Thymus (tissue), 11 donors: ENCODE data around the gene DPH2. TPM values are rescaled to one million over a fixed set of nuclear protein-coding genes. Genes with fewer than 3 reads are reported as not detected.

Experiments
- DNase-seq, 9 donors: peaks; one replicate each; pipeline ENCODE4 v3.0.0-alpha.2; 2013; ENCODE audit warnings: low spot score in 9 of 9, low read depth in 6 of 9, missing footprints in 1 of 9
- H3K27ac ChIP-seq, 2 donors: one replicate each; pipeline ENCODE4 v1.5.1; 2013; ENCODE audit warnings: control low read depth in 1 of 2, low read depth in 1 of 2, low read length in 1 of 2, mild to moderate bottlenecking in 1 of 2, moderate library complexity in 1 of 2
- H3K27me3 ChIP-seq, 2 donors: one replicate each; pipeline ENCODE4 v1.5.1; 2013; ENCODE audit warnings: low read length in 1 of 2; ENCODE audit not compliant: control insufficient read depth in 2 of 2, insufficient read depth in 1 of 2
- H3K36me3 ChIP-seq, 2 donors: one replicate each; pipeline ENCODE4 v1.5.1; 2013; ENCODE audit warnings: low read length in 1 of 2, mild to moderate bottlenecking in 1 of 2, moderate library complexity in 1 of 2; ENCODE audit not compliant: control insufficient read depth in 2 of 2, insufficient read depth in 2 of 2
- H3K4me1 ChIP-seq, 2 donors: one replicate each; pipeline ENCODE4 v1.5.1; 2013; ENCODE audit warnings: low read length in 2 of 2; ENCODE audit not compliant: control insufficient read depth in 2 of 2, insufficient read depth in 2 of 2
- H3K4me3 ChIP-seq, 2 donors: one replicate each; pipeline ENCODE4 v1.5.1; 2013; ENCODE audit warnings: low read length in 2 of 2, control low read depth in 1 of 2, mild to moderate bottlenecking in 1 of 2
- H3K9me3 ChIP-seq, 2 donors: one replicate each; pipeline ENCODE4 v1.5.1; 2013; ENCODE audit warnings: low read length in 1 of 2, mild to moderate bottlenecking in 1 of 2; ENCODE audit not compliant: control insufficient read depth in 2 of 2, insufficient read depth in 1 of 2
- WGBS: extraction: QIAGEN DNeasy Blood & Tissue Kit; methylation state at CpG from one replicate; pipeline ENCODE4 v1.1.7; 2013; 5-methylcytosine and 5-hydroxymethylcytosine counted together
- polyA plus RNA-seq: library from polyadenylated mRNA; stranded (reverse); fragments of 200-250 nt; gene quantifications from one replicate; pipeline ENCODE4 v1.2.3, GENCODE V29; 2013
- total RNA-seq: library from RNA; stranded (reverse); fragments of 120-200 nt; gene quantifications from one replicate; pipeline ENCODE4 v1.2.4, GENCODE V29; 2013
- donor health status: healthy.

Gene DPH2
- total and polyA plus RNA-seq, 2 donors = 14.4 to 16.1 TPM

GRCh38 chr1:43992232-43992995 is 22.6 kb downstream of the DPH2 start:
- Histone ChIP-seq H3K27me3 (peaks cover 0 to 8% of the 10 kb centered on the region in 2 donors), H3K4me1 (peaks cover 7 to 18% of the 10 kb centered on the region in 2 donors), H3K27ac (no peak overlapping the region), H3K4me3 (peak overlapping the region; percentile 62 to 73), H3K36me3 (no peaks in the 10 kb centered on the region), H3K9me3 (no peaks in the 10 kb centered on the region)
- DNase-seq = no peak
- 17% methylated on average over 11 of the region's 11 CpGs for WGBS

- no peak for DNase-seq
- Histone ChIP-seq H3K4me1 (peaks cover 7 to 18% of the 10 kb centered on the region in 2 donors), H3K36me3 (no peaks in the 10 kb centered on the region), H3K27ac (no peak overlapping the region), H3K27me3 (peaks cover 0 to 8% of the 10 kb centered on the region in 2 donors), H3K4me3 (no peak overlapping the region), H3K9me3 (no peaks in the 10 kb centered on the region)
- 97% methylated on average over 9 of the region's 9 CpGs for WGBS
Measured at GRCh38 chr1:43993206-43993914, 23.6 kb downstream of the DPH2 start.

GRCh38 chr1:43994071-43994470 is 24.3 kb downstream of the DPH2 start:
- H3K27ac ChIP-seq = no peak overlapping the region
- WGBS = 93% methylated on average over 7 of the region's 7 CpGs
- no peaks in the 10 kb centered on the region for H3K36me3 ChIP-seq
- H3K4me3 ChIP-seq = no peak overlapping the region
- no peaks in the 10 kb centered on the region for H3K9me3 ChIP-seq
- peaks cover 0 to 8% of the 10 kb centered on the region in 2 donors for H3K27me3 ChIP-seq
- DNase-seq = no peak
- H3K4me1 ChIP-seq = peaks cover 7 to 18% of the 10 kb centered on the region in 2 donors

- Histone ChIP-seq H3K4me3 (no peak overlapping the region), H3K9me3 (no peaks in the 10 kb centered on the region), H3K27ac (no peak overlapping the region), H3K4me1 (peaks cover 7 to 18% of the 10 kb centered on the region in 2 donors), H3K36me3 (no peaks in the 10 kb centered on the region), H3K27me3 (peaks cover 0 to 8% of the 10 kb centered on the region in 2 donors)
- no peak for DNase-seq
- 89% methylated on average over 15 of the region's 15 CpGs for WGBS
Measured at GRCh38 chr1:43994794-43995790, 25.3 kb downstream of the DPH2 start.

- WGBS = 97% methylated on average over 21 of the region's 21 CpGs
- Histone ChIP-seq H3K27me3 (peaks cover 0 to 2% of the 10 kb centered on the region in 2 donors), H3K4me1 (peaks cover 3 to 14% of the 10 kb centered on the region in 2 donors), H3K36me3 (no peaks in the 10 kb centered on the region), H3K4me3 (no peak overlapping the region), H3K27ac (no peak overlapping the region), H3K9me3 (no peaks in the 10 kb centered on the region)
- no peak for DNase-seq
Measured at GRCh38 chr1:43995984-43996732, 26.3 kb downstream of the DPH2 start.

- H3K27me3 ChIP-seq = no peaks in the 10 kb centered on the region
- H3K36me3 ChIP-seq = no peaks in the 10 kb centered on the region
- no peak overlapping the region for H3K4me3 ChIP-seq
- H3K4me1 ChIP-seq = peaks cover 3 to 11% of the 10 kb centered on the region in 2 donors
- no peak overlapping the region for H3K27ac ChIP-seq
- DNase-seq = no peak
- no peaks in the 10 kb centered on the region for H3K9me3 ChIP-seq
- 97% methylated on average over 6 of the region's 6 CpGs for WGBS
Measured at GRCh38 chr1:43996733-43997115, 26.9 kb downstream of the DPH2 start.

GRCh38 chr1:43997295-43997999 is 27.6 kb downstream of the DPH2 start:
- H3K27me3 ChIP-seq = no peaks in the 10 kb centered on the region
- peaks cover under 1 to 3% of the 10 kb centered on the region in 2 donors for H3K4me1 ChIP-seq
- no peak overlapping the region for H3K27ac ChIP-seq
- WGBS = 95% methylated on average over 22 of the region's 22 CpGs
- no peaks in the 10 kb centered on the region for H3K36me3 ChIP-seq
- no peak for DNase-seq
- H3K4me3 ChIP-seq = no peak overlapping the region
- no peaks in the 10 kb centered on the region for H3K9me3 ChIP-seq

- no peak for DNase-seq
- Histone ChIP-seq H3K27ac (no peak overlapping the region), H3K4me3 (no peak overlapping the region), H3K36me3 (no peaks in the 10 kb centered on the region), H3K27me3 (no peaks in the 10 kb centered on the region), H3K9me3 (no peaks in the 10 kb centered on the region), H3K4me1 (no peaks in the 10 kb centered on the region)
- WGBS = 94% methylated on average over 11 of the region's 11 CpGs
Measured at GRCh38 chr1:43998000-43998378, 28.2 kb downstream of the DPH2 start.
